ENCODE results near the gene NPM1.

- TF ChIP-seq POLR2A (IDR thresholded peaks at IDR 0.05) (no peak), CTCF (IDR thresholded peaks at IDR 0.05) (no peak), EP300 (IDR thresholded peaks at IDR 0.05) (no peak)
These were observed 65.5 kb downstream of the NPM1 start for GRCh38 chr5:171453056-171453725.

All from gastroesophageal sphincter (tissue), 3 donors.